Gastroesophageal sphincter (tissue), 4 donors: ENCODE data around the gene APOBEC2. TPM values are rescaled to one million over a fixed set of nuclear protein-coding genes. Genes with fewer than 3 reads are reported as not detected.

Experiments
- total RNA-seq, 4 donors: library from RNA; depleted of rRNA; stranded (reverse); fragments of >200 nt; gene quantifications; one replicate each; pipeline ENCODE4 v1.1.0, GENCODE V29; 2016

The APOBEC2 gene
- total RNA-seq, 4 donors from 2014 or later: 0.37 to 1.8 (median 0.72) TPM

Other genes with a start within 250 kb of the APOBEC2 start
- gene UNC5CL, start 14.0 kb upstream of the APOBEC2 start, total RNA-seq: 1 to 10 TPM in 1 of 4 donors, under 1 TPM in 3; 0.07 to 1.2 (median 0.37) TPM
- gene TSPO2, start 10.7 kb upstream of the APOBEC2 start, total RNA-seq: not detected
- 10 to 100 TPM in 3 of 4 donors, 1 to 10 TPM in 1; 9.2 to 23.8 (median 13.7) TPM for gene OARD1, start 19.2 kb downstream of the APOBEC2 start, total RNA-seq
- gene NFYA, start 19.8 kb downstream of the APOBEC2 start, total RNA-seq: 10 to 100 TPM in 3 of 4 donors, 1 to 10 TPM in 1; 6.6 to 17.7 (median 12.1) TPM
- gene TREML1, start 101.1 kb downstream of the APOBEC2 start, total RNA-seq: not detected
- gene TREM2, start 109.9 kb downstream of the APOBEC2 start, total RNA-seq: 1 to 10 TPM in 1 of 4 donors, under 1 TPM in 2, not detected in 1; 0.42 to 1.7 (median 0.54) TPM
- gene TREML2, start 147.9 kb downstream of the APOBEC2 start, total RNA-seq: under 1 TPM in 1 of 4 donors, not detected in 3; 0.27 TPM
- gene TREML4, start 175.1 kb downstream of the APOBEC2 start, total RNA-seq: not detected
- 1 to 10 TPM in 1 of 4 donors, under 1 TPM in 1, not detected in 2; 0.25 to 5.5 TPM for gene TREM1, start 233.5 kb downstream of the APOBEC2 start, total RNA-seq